GM18909 (cell line): ENCODE results near the gene TYW1.
"Not testable (repeated sequence)": the region's sequence is repeated elsewhere in the genome, so short reads cannot be mapped to it uniquely, and the experiment has no call there.

Experiments used
- ATAC-seq: cut with Tn5 transposase; IDR thresholded peaks from one replicate; pipeline ENCODE4 v1.9.1; 2021; ENCODE audit warnings: mild to moderate bottlenecking; ENCODE audit not compliant: unreplicated experiment, poor library complexity

The TYW1 gene

GRCh38 chr7:66989552-66989951 is 7.1 kb upstream of the TYW1 start:
- not testable (repeated sequence) for ATAC-seq

GRCh38 chr7:66994051-66994450 is 2.6 kb upstream of the TYW1 start:
- not testable (repeated sequence) for ATAC-seq

GRCh38 chr7:66994691-66995049 is 2.0 kb upstream of the TYW1 start:
- peak; percentile 38 for ATAC-seq

GRCh38 chr7:66995050-66995776 is 1.4 kb upstream of the TYW1 start, which contains the start of gene SBDS:
Gene SBDS, minus strand, starts transcription at chr7:66995586. Its CDS starts 169 bp downstream, at chr7:66995417.
- ATAC-seq, result peak; percentile 66

GRCh38 chr7:67000601-67001258 is 4.1 kb downstream of the TYW1 start:
- not testable (repeated sequence) for ATAC-seq

GRCh38 chr7:67004145-67004544 is 7.5 kb downstream of the TYW1 start:
- ATAC-seq, result not testable (repeated sequence)

- no peak for ATAC-seq
Observed at GRCh38 chr7:67006965-67007364, 10.3 kb downstream of the TYW1 start.

- no peak for ATAC-seq
Observed at GRCh38 chr7:67008260-67008659, 11.6 kb downstream of the TYW1 start.

- ATAC-seq, result not testable (repeated sequence)
Observed at GRCh38 chr7:67009677-67010076, 13.0 kb downstream of the TYW1 start.

GRCh38 chr7:67014076-67014622 is 17.5 kb downstream of the TYW1 start:
- not testable (repeated sequence) for ATAC-seq

- ATAC-seq, result not testable (repeated sequence)
Observed at GRCh38 chr7:67017971-67018370, 21.3 kb downstream of the TYW1 start.

- ATAC-seq, result no peak
Observed at GRCh38 chr7:67018940-67019339, 22.3 kb downstream of the TYW1 start.

- no peak for ATAC-seq
Observed at GRCh38 chr7:67019562-67020390, 23.1 kb downstream of the TYW1 start.

GRCh38 chr7:67021260-67021659 is 24.6 kb downstream of the TYW1 start:
- no peak for ATAC-seq

GRCh38 chr7:67022511-67022910 is 25.9 kb downstream of the TYW1 start:
- no peak for ATAC-seq

- not testable (repeated sequence) for ATAC-seq
Observed at GRCh38 chr7:67025459-67025858, 28.8 kb downstream of the TYW1 start.

- ATAC-seq, result not testable (repeated sequence)
Observed at GRCh38 chr7:67031685-67032084, 35.1 kb downstream of the TYW1 start.

GRCh38 chr7:67033251-67033650 is 36.6 kb downstream of the TYW1 start:
- ATAC-seq, result no peak

- not testable (repeated sequence) for ATAC-seq
Observed at GRCh38 chr7:67036432-67037395, 40.1 kb downstream of the TYW1 start.
